Duodenal mucosa (tissue), 2 donors: ENCODE measurements around the gene GJA10.

Experiments
- H3K27ac ChIP-seq: one replicate; pipeline ENCODE4 v1.7.0; 2013; ENCODE audit warnings: low read depth, low read length
- H3K27me3 ChIP-seq, 2 donors: one replicate each; pipeline ENCODE4 v1.7.0; 2013; ENCODE audit warnings: low read length in 2 of 2, control low read depth in 1 of 2; ENCODE audit not compliant: insufficient read depth in 2 of 2, control insufficient read depth in 1 of 2
- H3K36me3 ChIP-seq, 2 donors: one replicate each; pipeline ENCODE4 v1.7.0; 2013; ENCODE audit warnings: low read length in 2 of 2, control low read depth in 1 of 2; ENCODE audit not compliant: insufficient read depth in 2 of 2, control insufficient read depth in 1 of 2
- H3K4me1 ChIP-seq, 2 donors: one replicate each; pipeline ENCODE4 v1.7.0; 2013; ENCODE audit warnings: low read length in 2 of 2, control low read depth in 1 of 2; ENCODE audit not compliant: insufficient read depth in 2 of 2, control insufficient read depth in 1 of 2
- H3K4me3 ChIP-seq, 2 donors: one replicate each; pipeline ENCODE4 v1.7.0; 2013; ENCODE audit warnings: low read length in 2 of 2, low read depth in 1 of 2
- H3K9ac ChIP-seq, 2 donors: one replicate each; pipeline ENCODE4 v1.7.0; 2013; ENCODE audit warnings: low read length in 2 of 2, low read depth in 1 of 2
- H3K9me3 ChIP-seq, 2 donors: one replicate each; pipeline ENCODE4 v1.7.0; 2013; ENCODE audit warnings: low read length in 2 of 2, control low read depth in 1 of 2; ENCODE audit not compliant: control insufficient read depth in 1 of 2

Gene GJA10

DNA sequence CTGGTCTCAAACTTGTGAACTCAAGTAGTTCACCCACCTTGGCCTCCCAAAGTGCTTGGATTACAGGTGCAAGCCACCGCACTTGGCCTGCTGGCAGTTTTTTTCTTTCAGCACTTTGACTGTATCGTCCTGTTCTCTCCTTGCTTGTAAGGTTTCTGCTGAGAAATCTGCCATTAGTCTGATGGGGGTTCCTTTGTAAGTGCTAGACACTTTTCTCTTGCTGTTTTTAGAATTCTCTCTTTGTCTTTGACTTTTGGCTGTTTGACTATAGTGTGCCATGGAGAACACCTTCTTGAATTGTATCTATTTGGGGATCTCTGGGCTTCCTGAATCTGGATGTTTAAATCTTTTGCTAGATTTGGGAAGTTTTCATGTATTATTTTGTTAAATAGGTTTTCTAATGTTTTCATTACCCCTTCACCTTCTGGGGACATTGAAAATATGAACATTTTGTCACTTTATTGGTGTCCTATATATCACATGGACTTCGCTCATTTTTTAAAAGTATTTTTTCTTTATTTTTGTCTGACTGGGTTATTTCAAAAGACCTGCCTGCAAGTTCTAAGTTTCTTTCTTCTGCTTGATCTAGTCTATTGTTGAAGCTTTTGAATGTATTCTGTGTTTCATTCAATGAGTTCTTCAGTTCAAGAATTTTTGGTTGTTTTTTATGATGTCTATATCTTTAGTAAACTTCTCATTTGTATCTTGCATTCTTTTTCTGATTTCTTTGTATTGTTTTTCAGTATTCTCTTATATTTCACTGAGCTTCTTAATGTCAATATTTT is 22.1 kb downstream of the GJA10 start:
- no peaks in the 10 kb centered on the region for H3K36me3 ChIP-seq
- H3K27ac ChIP-seq = no peak overlapping the region
- H3K27me3 ChIP-seq = no peaks in the 10 kb centered on the region
- H3K9ac ChIP-seq = no peak overlapping the region
- H3K4me3 ChIP-seq = no peak overlapping the region
- H3K9me3 ChIP-seq = peaks cover 0 to 3% of the 10 kb centered on the region in 2 donors
- no peaks in the 10 kb centered on the region for H3K4me1 ChIP-seq

DNA sequence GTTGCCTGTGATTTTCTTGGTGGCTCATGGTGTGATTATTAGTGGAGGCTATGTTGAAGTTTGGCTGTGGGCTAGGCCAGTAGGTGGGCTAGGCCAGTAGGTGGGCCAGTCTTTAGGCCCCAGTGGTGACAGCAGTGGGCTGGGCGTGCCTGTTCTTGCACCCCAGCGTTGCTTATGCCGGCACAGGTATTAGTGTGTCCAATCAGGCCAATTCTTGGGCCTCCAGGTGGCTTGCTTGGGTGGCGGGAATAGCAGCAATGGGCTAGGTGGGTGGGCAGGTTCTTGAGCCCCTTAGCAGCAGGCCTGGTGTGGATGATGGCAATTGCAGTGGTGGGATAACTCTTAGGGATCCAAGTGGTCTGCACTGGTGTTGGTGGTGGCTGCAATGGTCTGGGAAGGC is 22.9 kb downstream of the GJA10 start:
- Histone ChIP-seq H3K27ac (no peak overlapping the region), H3K9ac (no peak overlapping the region), H3K27me3 (no peaks in the 10 kb centered on the region), H3K4me3 (no peak overlapping the region), H3K9me3 (peaks cover 0 to 3% of the 10 kb centered on the region in 2 donors), H3K4me1 (no peaks in the 10 kb centered on the region), H3K36me3 (no peaks in the 10 kb centered on the region)

DNA sequence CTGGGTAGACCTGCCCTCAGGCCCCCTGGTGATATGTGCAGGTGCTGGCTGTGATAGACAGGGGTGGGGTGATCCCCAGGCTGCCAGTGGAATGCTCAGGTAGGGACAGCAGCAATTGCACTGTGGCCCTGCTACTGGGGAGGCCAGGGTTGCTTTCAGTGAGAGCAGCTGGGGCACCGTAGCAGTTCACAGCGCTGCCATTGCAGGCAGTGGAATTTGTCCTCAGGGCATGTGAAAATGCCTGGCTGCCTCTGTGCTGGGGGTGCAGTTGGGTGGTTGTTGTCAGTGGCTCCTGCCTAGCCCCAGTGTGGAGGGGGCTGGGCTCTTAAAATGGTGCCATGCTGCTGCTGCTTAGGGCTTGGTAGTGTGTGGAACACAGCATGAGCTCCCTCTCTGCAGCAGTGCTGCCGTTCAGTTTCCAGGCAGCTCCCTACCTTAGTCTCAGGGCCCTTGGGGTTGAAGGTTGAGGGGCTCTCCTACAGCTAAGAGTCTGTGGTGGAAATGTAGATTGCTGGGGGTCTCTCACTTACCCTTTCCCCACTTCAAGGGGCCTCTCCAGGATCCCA is 23.6 kb downstream of the GJA10 start:
- peaks cover 0 to 3% of the 10 kb centered on the region in 2 donors for H3K9me3 ChIP-seq
- no peak overlapping the region for H3K27ac ChIP-seq
- no peaks in the 10 kb centered on the region for H3K27me3 ChIP-seq
- no peak overlapping the region for H3K4me3 ChIP-seq
- no peaks in the 10 kb centered on the region for H3K36me3 ChIP-seq
- H3K9ac ChIP-seq = no peak overlapping the region
- no peaks in the 10 kb centered on the region for H3K4me1 ChIP-seq

DNA sequence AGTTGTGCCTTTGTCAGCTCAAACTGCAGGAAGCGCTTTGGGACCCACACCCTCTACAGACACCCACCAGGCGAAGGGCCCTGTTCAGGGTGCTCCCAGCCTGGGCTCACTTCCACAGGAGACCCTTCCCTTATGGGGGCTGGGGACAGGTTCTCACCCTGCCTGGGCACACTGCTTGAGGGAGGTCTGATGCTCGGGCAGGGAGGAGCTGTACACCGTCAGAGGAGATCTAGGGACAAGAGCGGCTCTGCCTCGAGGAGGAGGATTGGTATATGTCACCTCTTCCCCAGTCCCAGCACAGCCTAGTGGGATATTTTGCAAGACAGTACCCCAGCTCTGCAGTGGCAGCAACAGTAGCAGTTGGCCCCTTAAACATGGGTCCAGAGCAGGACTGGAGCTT is 26.9 kb downstream of the GJA10 start:
- H3K9ac ChIP-seq = no peak overlapping the region
- no peak overlapping the region for H3K27ac ChIP-seq
- H3K27me3 ChIP-seq = no peaks in the 10 kb centered on the region
- H3K9me3 ChIP-seq = peaks cover 0 to 1% of the 10 kb centered on the region in 2 donors
- H3K36me3 ChIP-seq = no peaks in the 10 kb centered on the region
- no peak overlapping the region for H3K4me3 ChIP-seq
- no peaks in the 10 kb centered on the region for H3K4me1 ChIP-seq

DNA sequence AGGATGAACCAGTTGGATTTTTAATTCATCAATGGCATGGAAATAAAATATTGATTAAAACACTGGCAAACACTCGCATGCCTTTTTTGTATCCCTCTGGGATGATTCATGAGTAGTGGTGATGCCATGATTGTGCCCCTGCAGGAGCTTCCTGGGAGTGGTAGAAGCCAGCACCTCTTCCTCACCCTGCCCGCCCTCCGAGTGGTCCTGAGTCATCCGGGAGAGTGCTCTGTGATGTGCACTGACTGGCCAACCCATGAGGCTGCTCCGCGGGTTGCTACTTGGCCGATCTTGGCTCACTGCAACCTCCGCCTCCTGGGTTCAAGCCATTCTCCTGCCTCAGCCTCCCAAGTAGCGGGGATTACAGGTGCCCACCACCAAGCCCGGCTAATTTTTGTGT is 27.4 kb downstream of the GJA10 start:
- Histone ChIP-seq H3K27me3 (no peaks in the 10 kb centered on the region), H3K4me1 (no peaks in the 10 kb centered on the region), H3K9me3 (no peaks in the 10 kb centered on the region), H3K36me3 (no peaks in the 10 kb centered on the region), H3K4me3 (no peak overlapping the region), H3K27ac (no peak overlapping the region), H3K9ac (no peak overlapping the region)

DNA sequence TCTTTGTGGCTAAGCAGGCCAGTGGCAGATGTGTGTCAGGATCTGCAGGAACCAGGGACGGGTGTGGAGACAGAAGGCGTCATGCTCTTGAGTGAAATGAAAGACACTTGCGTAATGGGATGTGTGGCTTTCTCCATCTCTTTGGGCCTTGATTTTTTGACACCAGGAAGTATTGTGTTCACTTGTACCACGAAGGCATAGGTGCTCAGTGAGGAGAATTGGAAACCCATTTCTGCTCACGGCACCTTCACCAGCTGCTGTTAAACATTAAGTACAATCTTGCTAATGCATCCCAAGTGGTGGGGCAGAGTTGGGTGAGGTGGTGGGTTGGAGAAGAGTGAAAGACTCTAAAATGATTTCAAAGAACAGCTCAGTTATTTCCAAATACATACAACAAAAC is 30.0 kb downstream of the GJA10 start:
- Histone ChIP-seq H3K27ac (no peak overlapping the region), H3K9me3 (no peaks in the 10 kb centered on the region), H3K4me3 (no peak overlapping the region)

DNA sequence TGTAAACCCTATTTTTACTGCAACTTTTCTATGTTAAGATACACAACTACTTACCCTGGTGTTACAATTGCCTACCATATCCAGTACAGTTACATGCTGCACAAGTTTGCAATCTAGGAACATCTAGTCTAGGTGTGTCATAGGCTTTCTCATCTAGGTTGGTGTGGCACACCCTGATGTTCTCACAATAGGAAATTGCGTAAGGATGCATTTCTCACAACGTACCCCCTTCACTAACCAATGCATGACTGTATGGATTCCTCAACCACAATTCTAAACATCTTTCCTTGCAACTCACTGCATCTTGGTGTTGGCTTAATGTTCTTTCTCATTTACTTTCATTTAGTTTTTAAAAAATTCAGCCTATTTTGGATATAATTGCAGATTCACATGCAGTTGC is 31.6 kb downstream of the GJA10 start:
- no peaks in the 10 kb centered on the region for H3K27me3 ChIP-seq
- no peaks in the 10 kb centered on the region for H3K36me3 ChIP-seq
- H3K9ac ChIP-seq = no peak overlapping the region
- H3K4me1 ChIP-seq = no peaks in the 10 kb centered on the region
- H3K9me3 ChIP-seq = no peaks in the 10 kb centered on the region
- H3K4me3 ChIP-seq = no peak overlapping the region
- H3K27ac ChIP-seq = no peak overlapping the region

More for the DNA sequence above, 30.0 kb downstream of the GJA10 start:
- Histone ChIP-seq H3K36me3 (no peaks in the 10 kb centered on the region), H3K27me3 (no peaks in the 10 kb centered on the region), H3K4me1 (no peaks in the 10 kb centered on the region), H3K9ac (no peak overlapping the region)

DNA sequence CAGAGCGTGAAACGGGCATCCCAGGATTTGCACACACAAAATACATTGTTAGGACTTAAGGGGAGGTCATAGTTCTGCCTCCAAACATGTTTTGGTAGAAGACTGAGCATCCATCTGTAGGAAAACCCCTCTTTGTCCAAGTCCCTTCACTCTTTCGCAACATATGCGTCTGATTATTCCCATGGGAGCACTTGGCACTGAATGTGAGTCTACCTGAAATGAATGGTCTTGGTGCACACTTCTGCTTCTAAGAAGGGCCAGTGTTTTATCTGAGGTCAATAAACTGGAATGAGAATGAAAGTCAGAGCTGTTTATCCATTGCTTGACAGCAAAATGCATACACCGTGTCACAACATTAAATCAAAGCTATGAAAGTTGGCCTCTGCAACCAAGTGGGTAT is 33.0 kb downstream of the GJA10 start:
- H3K36me3 ChIP-seq = no peaks in the 10 kb centered on the region
- H3K27me3 ChIP-seq = no peaks in the 10 kb centered on the region
- H3K27ac ChIP-seq = no peak overlapping the region
- no peak overlapping the region for H3K4me3 ChIP-seq
- no peak overlapping the region for H3K9ac ChIP-seq
- H3K9me3 ChIP-seq = no peaks in the 10 kb centered on the region
- H3K4me1 ChIP-seq = no peaks in the 10 kb centered on the region

DNA sequence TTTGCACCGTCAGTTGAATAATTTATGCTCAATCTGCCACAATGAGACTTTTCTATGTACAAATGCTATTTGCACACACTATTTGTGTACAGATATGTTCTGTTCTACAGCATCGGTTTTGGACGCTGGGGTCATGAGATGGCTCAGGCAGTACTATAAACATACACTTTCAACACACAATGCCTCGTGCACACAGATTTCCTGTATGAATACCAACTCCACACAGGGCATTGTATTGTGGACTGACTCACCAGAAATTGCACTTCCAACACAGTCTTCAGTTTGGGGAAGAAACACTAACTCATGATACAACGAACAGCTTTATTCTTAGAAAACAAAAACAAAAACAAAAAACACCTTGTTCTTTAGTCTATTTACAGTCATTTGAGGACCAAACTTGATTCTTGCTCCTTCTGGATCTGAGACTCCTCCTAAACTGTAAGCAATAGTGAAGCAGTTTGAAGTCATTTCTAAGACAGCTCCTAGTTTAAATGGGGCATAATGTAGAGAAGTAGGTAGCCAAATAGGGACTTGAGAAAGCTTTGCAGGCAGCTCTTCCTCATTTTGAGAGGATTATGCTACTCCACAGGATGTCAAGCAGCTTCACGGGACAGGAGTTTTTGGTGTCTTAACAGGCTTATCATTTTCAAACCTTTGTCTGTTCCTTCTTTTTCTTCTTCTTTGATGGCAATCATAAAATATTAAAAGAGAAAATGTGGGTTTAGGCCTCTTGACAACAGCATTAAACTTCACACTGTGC is 33.7 kb downstream of the GJA10 start:
- Histone ChIP-seq H3K4me1 (no peaks in the 10 kb centered on the region), H3K27me3 (no peaks in the 10 kb centered on the region), H3K36me3 (no peaks in the 10 kb centered on the region), H3K9ac (no peak overlapping the region), H3K9me3 (no peaks in the 10 kb centered on the region), H3K27ac (no peak overlapping the region), H3K4me3 (no peak overlapping the region)

DNA sequence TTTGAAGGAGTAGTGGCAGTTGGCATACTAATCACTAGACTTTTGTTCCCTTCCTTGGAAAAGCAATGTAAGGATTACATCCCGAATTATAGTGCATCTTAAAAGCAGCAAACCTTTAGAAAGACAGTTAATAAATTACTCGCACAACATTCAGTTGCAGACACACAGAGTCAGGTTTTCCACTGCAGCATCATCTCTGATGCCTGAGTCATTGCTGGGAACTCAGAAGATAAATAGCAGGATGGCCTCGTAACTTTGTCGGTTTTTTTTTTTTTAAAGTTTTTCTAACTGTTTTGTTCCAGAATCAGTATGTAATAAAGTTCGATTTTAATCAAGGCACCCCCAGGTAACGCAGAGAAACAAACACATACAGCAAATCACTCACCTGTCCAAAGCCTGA is 34.3 kb downstream of the GJA10 start:
- no peaks in the 10 kb centered on the region for H3K4me1 ChIP-seq
- no peak overlapping the region for H3K9ac ChIP-seq
- H3K36me3 ChIP-seq = no peaks in the 10 kb centered on the region
- no peak overlapping the region for H3K4me3 ChIP-seq
- H3K27me3 ChIP-seq = no peaks in the 10 kb centered on the region
- H3K27ac ChIP-seq = no peak overlapping the region
- H3K9me3 ChIP-seq = no peaks in the 10 kb centered on the region
